ENCODE data around the gene NOTO.

Gene NOTO

DNA sequence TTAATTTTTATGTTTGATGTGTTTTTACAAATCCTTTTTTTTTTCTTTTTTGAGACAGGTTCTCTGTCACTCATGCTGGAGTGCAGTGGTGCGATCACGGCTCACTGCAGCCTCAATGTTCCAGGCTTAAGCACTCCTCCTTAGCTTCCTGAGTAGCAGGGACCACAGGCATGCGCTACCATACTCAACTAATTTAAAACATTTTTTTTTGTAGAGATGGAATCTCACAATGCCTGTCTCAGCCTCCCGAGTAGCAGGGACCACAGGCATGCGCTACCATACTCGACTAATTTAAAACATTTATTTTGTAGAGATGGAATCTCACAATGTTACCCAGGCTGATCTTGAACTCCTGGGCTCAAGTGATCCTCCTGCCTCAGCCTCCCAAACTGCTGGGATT, 3.2 kb downstream of the NOTO start:
- no peak overlapping the region for H3K4me3 ChIP-seq (replicated peaks; ENCODE audit: low read depth, low read length)
- no peak for DNase-seq (ENCODE audit: extremely low read depth, low read depth)
- TF ChIP-seq, protein P1, sequence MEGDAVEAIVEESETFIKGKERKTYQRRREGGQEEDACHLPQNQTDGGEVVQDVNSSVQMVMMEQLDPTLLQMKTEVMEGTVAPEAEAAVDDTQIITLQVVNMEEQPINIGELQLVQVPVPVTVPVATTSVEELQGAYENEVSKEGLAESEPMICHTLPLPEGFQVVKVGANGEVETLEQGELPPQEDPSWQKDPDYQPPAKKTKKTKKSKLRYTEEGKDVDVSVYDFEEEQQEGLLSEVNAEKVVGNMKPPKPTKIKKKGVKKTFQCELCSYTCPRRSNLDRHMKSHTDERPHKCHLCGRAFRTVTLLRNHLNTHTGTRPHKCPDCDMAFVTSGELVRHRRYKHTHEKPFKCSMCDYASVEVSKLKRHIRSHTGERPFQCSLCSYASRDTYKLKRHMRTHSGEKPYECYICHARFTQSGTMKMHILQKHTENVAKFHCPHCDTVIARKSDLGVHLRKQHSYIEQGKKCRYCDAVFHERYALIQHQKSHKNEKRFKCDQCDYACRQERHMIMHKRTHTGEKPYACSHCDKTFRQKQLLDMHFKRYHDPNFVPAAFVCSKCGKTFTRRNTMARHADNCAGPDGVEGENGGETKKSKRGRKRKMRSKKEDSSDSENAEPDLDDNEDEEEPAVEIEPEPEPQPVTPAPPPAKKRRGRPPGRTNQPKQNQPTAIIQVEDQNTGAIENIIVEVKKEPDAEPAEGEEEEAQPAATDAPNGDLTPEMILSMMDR (IDR thresholded peaks at IDR 0.05; ENCODE audit: low read depth, low read length, missing control alignments): no peak

DNA sequence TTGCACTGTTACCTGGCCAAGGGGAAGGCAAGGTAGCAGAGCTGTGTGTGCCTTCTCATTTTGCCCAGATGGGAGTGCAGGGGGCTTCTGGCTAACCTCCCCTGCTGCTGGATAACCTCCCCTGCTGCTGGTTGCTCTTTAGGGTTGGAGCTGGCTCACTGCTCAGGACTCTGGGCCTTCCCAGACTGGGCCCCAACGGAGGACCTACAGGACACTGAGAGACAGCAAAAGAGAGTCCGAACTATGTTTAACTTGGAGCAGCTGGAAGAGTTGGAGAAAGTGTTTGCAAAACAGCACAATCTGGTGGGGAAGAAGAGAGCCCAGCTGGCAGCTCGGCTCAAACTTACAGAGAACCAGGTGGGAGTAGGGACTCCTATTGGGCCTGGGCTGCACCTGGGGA, 5.9 kb downstream of the NOTO start:
- TF ChIP-seq, protein P1 (IDR thresholded peaks at IDR 0.05; ENCODE audit: low read depth, low read length, missing control alignments): no peak
- DNase-seq (ENCODE audit: extremely low read depth, low read depth): no peak
- no peak overlapping the region for H3K4me3 ChIP-seq (replicated peaks; ENCODE audit: low read depth, low read length)

DNA sequence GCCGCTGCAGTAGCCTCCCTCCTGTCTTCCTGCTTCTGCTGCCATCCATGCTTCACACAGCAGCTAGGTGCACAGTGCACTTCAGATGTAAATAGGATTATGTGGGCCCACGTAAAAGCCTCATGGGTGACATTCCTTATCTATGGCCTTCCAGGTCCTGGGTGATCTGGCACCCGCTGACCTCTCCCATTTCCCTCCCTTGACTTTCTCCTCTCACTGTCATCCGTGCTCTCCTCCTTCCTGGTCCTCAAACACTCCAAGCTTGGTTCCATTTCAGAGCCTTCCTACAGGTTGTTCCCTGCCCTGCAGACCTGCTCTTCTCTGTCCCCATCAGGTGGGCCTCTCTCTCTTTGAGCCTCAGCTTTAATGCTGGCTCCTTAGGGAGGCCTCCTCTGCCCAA, 7.6 kb downstream of the NOTO start:
- DNase-seq (ENCODE audit: extremely low read depth, low read depth): no peak

DNA sequence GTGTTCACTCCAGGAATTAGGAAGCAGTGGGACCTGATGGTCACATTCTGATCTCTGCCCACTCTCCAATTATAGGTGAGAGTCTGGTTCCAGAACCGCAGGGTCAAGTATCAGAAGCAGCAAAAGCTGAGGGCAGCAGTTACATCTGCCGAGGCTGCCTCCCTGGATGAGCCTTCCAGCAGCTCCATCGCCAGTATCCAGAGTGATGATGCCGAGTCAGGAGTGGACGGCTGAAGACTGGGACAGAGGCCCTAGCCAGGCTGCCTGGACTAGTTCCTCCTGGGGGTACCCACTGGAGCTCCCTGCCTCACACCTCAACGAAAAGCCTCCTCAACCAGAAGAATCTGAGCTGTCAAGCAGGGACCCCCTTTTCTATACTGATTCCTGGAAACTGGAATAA, 8.3 kb downstream of the NOTO start:
- TF ChIP-seq, protein P1 (IDR thresholded peaks at IDR 0.05; ENCODE audit: low read depth, low read length, missing control alignments): no peak
- no peak for DNase-seq (ENCODE audit: extremely low read depth, low read depth)
- no peak overlapping the region for H3K4me3 ChIP-seq (replicated peaks; ENCODE audit: low read depth, low read length)

More for the DNA sequence above, 7.6 kb downstream of the NOTO start:
- TF ChIP-seq, protein P1 (IDR thresholded peaks at IDR 0.05; ENCODE audit: low read depth, low read length, missing control alignments): no peak
- H3K4me3 ChIP-seq (replicated peaks; ENCODE audit: low read depth, low read length): no peak overlapping the region

DNA sequence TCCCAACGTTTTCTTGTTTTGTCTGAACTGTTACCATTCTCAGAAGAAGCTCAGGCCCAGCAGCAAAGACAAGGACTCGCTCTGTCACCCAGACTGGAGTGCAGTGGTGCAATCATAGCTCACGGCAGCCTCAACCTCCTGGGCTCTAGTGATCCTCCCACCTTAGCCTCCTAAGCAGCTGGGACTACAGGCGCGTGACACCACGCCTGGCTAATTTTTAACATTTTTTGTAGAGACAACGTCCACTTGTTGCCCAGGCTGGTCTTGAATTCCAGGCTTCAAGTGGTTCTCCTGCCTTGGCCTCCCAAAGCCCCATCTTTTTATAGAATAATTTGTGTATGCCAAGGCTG, 9.7 kb downstream of the NOTO start:
- TF ChIP-seq, protein P1 (IDR thresholded peaks at IDR 0.05; ENCODE audit: low read depth, low read length, missing control alignments): no peak
- H3K4me3 ChIP-seq (replicated peaks; ENCODE audit: low read depth, low read length): no peak overlapping the region
- no peak for DNase-seq (ENCODE audit: extremely low read depth, low read depth)

DNA sequence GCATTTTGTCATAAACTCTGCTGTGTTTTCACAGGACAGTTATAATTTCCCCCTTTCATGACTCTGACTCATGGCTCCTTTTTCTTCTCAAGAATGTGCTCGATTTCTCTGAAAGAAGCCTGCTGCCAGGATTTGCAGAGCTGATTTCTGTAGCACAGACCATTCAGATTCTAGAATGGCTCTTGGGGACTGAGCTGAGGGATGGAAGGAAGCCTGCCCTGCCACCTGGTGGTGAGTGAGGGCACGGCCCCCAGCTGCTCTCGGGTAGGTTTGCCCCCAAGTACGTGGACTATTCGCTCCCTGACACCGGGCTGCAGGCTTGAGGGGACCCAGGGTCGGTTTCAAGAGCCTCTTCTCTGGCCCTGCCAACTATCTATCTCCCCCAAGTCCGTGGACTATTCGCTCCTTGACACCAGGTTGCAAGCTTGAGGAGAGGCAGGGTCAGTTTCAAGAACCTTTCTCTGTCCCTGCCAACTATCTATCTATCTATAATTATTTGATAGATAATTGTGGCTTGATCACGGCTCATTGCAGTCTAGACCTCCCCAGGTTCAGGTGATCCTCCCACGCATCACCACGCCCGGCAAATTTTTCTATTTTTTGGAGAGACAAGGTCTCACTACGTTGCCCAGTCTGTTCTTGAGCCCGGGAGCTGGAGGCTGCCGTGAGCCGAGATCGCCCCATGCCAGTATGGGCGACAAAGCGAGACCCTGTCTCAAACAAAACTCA, 10.2 kb downstream of the NOTO start:
- H3K4me3 ChIP-seq (replicated peaks; ENCODE audit: low read depth, low read length): no peak overlapping the region
- TF ChIP-seq, protein P1 (IDR thresholded peaks at IDR 0.05; ENCODE audit: low read depth, low read length, missing control alignments): peak; percentile 99
- DNase-seq (ENCODE audit: extremely low read depth, low read depth): peak; percentile 42
